Spinal cord (tissue), 10 donors: ENCODE data around the gene PCDHGA5. TPM values are rescaled to one million over a fixed set of nuclear protein-coding genes. Genes with fewer than 3 reads are reported as not detected.
"Not testable (repeated sequence)": the region's sequence is repeated elsewhere in the genome, so short reads cannot be mapped to it uniquely, and the experiment has no call there.

Source experiments
- DNase-seq, 6 donors: peaks; one replicate each; pipeline versions ENCODE4 v3.0.0 to v3.0.0-alpha.2; 2013 to 2015; ENCODE audit warnings: low spot score in 6 of 6, low read depth in 4 of 6
- H3K27ac ChIP-seq: one replicate; pipeline ENCODE4 v1.5.1; 2013; ENCODE audit warnings: low read depth, low read length, control low read depth
- H3K27me3 ChIP-seq: one replicate; pipeline ENCODE4 v1.6.1; 2013; ENCODE audit warnings: low read length; ENCODE audit not compliant: control insufficient read depth, insufficient read depth
- H3K36me3 ChIP-seq: one replicate; pipeline ENCODE4 v1.6.1; 2013; ENCODE audit warnings: low read length; ENCODE audit not compliant: control insufficient read depth, insufficient read depth
- H3K4me1 ChIP-seq: one replicate; pipeline ENCODE4 v1.6.1; 2013; ENCODE audit warnings: low read length; ENCODE audit not compliant: control insufficient read depth, insufficient read depth
- H3K4me3 ChIP-seq: one replicate; pipeline ENCODE4 v1.5.1; 2013; ENCODE audit warnings: low read depth, low read length, control low read depth
- H3K9me3 ChIP-seq: one replicate; pipeline ENCODE4 v1.6.1; 2013; ENCODE audit warnings: low read length; ENCODE audit not compliant: control insufficient read depth, insufficient read depth
- WGBS: methylation state at CpG from one replicate; pipeline ENCODE4 v1.1.5; 2013; ENCODE audit warnings: missing lambda C conversion rate; ENCODE audit not compliant: insufficient coverage; 5-methylcytosine and 5-hydroxymethylcytosine counted together
- polyA plus RNA-seq, 2 donors: library from polyadenylated mRNA; unstranded; fragments of 120-200 nt; gene quantifications; one replicate each; pipeline ENCODE4 v1.2.1, GENCODE V29; 2013; ENCODE audit not compliant: insufficient read length in 2 of 2
- total RNA-seq, 2 donors: library from RNA; depleted of rRNA in 1 of 2; stranded (reverse); fragments of 120-200 nt in 1 of 2; fragments of >200 nt in 1 of 2; gene quantifications; one replicate each; pipeline versions ENCODE4 v1.2.3 to v1.2.4, GENCODE V29; 2013 to 2014
- donor health status: healthy.

The PCDHGA5 gene
- total and polyA plus RNA-seq, 4 donors, result 7.9 to 15.5 (median 11.4) TPM

- Histone ChIP-seq H3K36me3 (no peaks in the 10 kb centered on the region), H3K4me3 (no peak within 1 kb of the TSS), H3K27me3 (no peaks in the 10 kb centered on the region), H3K27ac (no peak within 1 kb of the TSS), H3K9me3 (peaks cover 21% of the 10 kb centered on the region), H3K4me1 (no peaks in the 10 kb centered on the region)
- peak in 1 of 6 donors; percentile 5 for DNase-seq
- WGBS, result 13% methylated on average over 14 of the region's 21 CpGs
Observed at GRCh38 chr5:141330299-141331080, 33.5 kb upstream of the PCDHGA5 start, which contains the start of gene PCDHGA1. PCDHGA1 (plus strand) TSS chr5:141330514.

DNA sequence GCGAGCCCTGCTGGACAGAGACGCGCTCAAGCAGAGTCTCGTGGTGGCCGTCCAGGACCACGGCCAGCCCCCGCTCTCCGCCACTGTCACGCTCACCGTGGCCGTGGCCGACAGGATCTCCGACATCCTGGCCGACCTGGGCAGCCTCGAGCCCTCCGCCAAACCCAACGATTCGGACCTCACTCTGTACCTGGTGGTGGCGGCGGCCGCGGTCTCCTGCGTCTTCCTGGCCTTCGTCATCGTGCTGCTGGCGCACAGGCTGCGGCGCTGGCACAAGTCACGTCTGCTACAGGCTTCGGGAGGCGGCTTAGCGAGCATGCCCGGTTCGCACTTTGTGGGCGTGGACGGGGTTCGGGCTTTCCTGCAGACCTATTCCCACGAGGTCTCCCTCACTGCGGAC lies 31.4 kb upstream of the PCDHGA5 start:
- not testable (repeated sequence) for H3K36me3 ChIP-seq, H3K4me1 ChIP-seq, DNase-seq, H3K27ac ChIP-seq, H3K27me3 ChIP-seq, H3K4me3 ChIP-seq
- 31% methylated on average over 36 of the region's 39 CpGs for WGBS
- peaks cover 17% of the 10 kb centered on the region for H3K9me3 ChIP-seq

DNA sequence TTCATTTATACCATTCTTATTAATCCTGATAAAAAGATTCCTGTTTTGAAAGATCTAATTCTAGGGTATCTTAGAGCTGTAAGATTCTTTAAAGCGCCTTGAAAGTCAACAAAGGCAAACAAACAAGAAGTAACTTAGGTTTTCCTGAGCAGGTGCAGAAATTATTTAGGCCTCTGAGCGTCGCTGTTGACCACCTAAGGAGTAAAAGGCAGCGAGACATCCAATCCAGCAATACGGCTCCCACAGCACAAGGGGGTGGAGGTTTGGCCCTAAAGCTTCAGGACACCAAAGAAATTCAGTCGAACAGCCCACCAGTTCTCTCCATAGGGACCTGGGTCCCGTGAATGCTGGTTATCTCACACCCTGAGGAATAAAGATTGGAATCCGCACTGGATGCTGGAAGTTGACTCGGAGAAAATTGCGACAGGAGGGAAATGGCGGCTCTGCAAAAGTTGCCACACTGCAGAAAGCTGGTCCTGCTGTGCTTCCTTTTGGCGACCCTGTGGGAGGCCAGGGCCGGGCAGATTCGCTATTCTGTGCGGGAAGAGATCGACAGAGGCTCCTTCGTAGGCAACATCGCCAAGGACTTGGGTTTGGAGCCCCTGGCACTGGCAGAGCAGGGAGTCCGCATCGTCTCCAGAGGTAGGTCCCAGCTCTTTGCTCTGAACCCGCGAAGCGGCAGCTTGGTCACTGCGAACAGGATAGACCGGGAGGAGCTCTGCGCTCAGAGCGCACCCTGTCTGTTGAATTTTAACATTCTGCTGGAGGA lies 25.2 kb upstream of the PCDHGA5 start, which contains the start of gene PCDHGA2:
TSS of gene PCDHGA2 (plus strand) at position 223 of the 769 bp plus-strand sequence.
- 8% methylated on average over 27 of the region's 27 CpGs for WGBS
- H3K9me3 ChIP-seq, result peaks cover 23% of the 10 kb centered on the region
- H3K27me3 ChIP-seq, result no peaks in the 10 kb centered on the region
- H3K27ac ChIP-seq, result no peak within 1 kb of the TSS
- peak in 3 of 6 donors; percentile 19 to 74 (median 60) for DNase-seq
- no peaks in the 10 kb centered on the region for H3K36me3 ChIP-seq
- H3K4me1 ChIP-seq, result peaks cover 9% of the 10 kb centered on the region
- peak within 1 kb of the TSS; percentile 14 for H3K4me3 ChIP-seq

DNA sequence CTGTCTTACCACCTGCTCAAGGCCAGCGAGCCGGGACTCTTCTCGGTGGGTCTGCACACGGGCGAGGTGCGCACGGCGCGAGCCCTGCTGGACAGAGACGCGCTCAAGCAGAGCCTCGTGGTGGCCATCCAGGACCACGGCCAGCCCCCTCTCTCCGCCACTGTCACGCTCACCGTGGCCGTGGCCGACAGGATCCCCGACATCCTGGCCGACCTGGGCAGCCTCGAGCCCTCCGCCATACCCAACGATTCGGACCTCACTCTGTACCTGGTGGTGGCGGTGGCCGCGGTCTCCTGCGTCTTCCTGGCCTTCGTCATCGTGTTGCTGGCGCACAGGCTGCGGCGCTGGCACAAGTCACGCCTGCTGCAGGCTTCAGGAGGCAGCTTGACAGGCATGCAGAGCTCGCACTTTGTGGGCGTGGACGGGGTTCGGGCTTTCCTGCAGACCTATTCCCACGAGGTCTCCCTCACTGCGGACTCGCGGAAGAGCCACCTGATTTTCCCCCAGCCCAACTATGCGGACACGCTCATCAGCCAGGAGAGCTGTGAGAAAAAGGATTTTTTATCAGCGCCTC lies 23.1 kb upstream of the PCDHGA5 start:
- WGBS, result 51% methylated on average over 34 of the region's 45 CpGs
- not testable (repeated sequence) for DNase-seq, H3K4me3 ChIP-seq, H3K36me3 ChIP-seq, H3K27me3 ChIP-seq, H3K27ac ChIP-seq
- Histone ChIP-seq H3K4me1 (peaks cover 13% of the 10 kb centered on the region), H3K9me3 (peaks cover 41% of the 10 kb centered on the region)

GRCh38 chr5:141342773-141343172 lies 21.2 kb upstream of the PCDHGA5 start:
- Histone ChIP-seq H3K4me1 (peaks cover 13% of the 10 kb centered on the region), H3K27ac (no peak overlapping the region), H3K9me3 (peaks cover 45% of the 10 kb centered on the region), H3K4me3 (no peak overlapping the region), H3K36me3 (no peaks in the 10 kb centered on the region), H3K27me3 (no peaks in the 10 kb centered on the region)
- no peak for DNase-seq
- 13% methylated on average over 1 of the region's 1 CpG for WGBS

DNA sequence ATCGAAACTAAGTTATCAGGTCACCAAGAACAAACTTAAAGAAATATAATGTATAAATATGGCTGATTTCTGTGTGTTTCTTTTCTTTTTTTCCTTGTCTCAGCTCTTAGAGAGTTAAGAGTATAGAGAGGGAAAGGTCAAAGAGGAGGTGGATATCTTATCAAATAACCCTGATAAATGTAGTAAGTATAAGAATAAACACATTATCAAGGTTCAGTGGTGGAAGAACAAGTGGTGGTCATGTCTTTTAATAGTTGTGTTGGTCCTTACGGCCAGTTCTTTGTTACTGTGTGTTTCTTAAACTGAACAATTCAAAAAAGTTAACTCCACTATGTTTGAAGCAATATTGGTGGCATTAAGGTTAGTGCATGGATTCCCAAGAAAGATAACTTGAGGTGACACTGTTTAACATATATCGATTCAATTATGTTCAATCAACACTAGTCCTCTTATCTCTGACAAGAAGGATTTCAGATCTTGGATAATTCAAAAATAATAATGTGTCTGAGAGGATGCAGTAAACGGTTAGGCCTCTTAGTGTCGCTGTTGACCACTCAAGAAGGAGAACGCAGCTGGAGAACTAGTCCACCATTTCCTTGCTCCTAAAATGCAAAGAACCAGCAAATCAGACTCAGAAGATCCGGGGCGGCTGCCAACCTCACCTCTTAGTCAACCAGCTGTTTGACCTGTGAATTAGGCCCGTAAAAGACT lies 20.6 kb upstream of the PCDHGA5 start, which contains the start of gene PCDHGA3:
TSS of gene PCDHGA3 (plus strand) at position 588 of the 711 bp plus-strand sequence. CDS start 205 bp downstream, outside the sequence.
- no peaks in the 10 kb centered on the region for H3K27me3 ChIP-seq
- H3K27ac ChIP-seq, result no peak within 1 kb of the TSS
- peaks cover 45% of the 10 kb centered on the region for H3K9me3 ChIP-seq
- no peak within 1 kb of the TSS for H3K4me3 ChIP-seq
- H3K36me3 ChIP-seq, result no peaks in the 10 kb centered on the region
- peaks cover 13% of the 10 kb centered on the region for H3K4me1 ChIP-seq
- WGBS, result 0% methylated on average over 4 of the region's 9 CpGs
- DNase-seq, result peak in 2 of 6 donors; percentile 42 to 51

- peaks cover 45% of the 10 kb centered on the region for H3K9me3 ChIP-seq
- H3K4me1 ChIP-seq, result peaks cover 10% of the 10 kb centered on the region
- no peaks in the 10 kb centered on the region for H3K27me3 ChIP-seq
- H3K27ac ChIP-seq, result no peak overlapping the region
- no peak overlapping the region for H3K4me3 ChIP-seq
- H3K36me3 ChIP-seq, result no peaks in the 10 kb centered on the region
- no peak for DNase-seq
- 16% methylated on average over 31 of the region's 31 CpGs for WGBS
Observed at GRCh38 chr5:141343953-141344463, 20.0 kb upstream of the PCDHGA5 start.

- DNase-seq, result no peak
- Histone ChIP-seq H3K36me3 (peaks cover 2% of the 10 kb centered on the region), H3K4me3 (no peak overlapping the region), H3K9me3 (peaks cover 39% of the 10 kb centered on the region), H3K4me1 (peaks cover 4% of the 10 kb centered on the region), H3K27ac (no peak overlapping the region), H3K27me3 (no peaks in the 10 kb centered on the region)
- WGBS, result 16% methylated on average over 17 of the region's 20 CpGs
Observed at GRCh38 chr5:141345327-141345726, 18.6 kb upstream of the PCDHGA5 start.

- 31% methylated on average over 16 of the region's 35 CpGs for WGBS
- H3K27me3 ChIP-seq, H3K27ac ChIP-seq, H3K4me1 ChIP-seq, DNase-seq, H3K4me3 ChIP-seq, H3K36me3 ChIP-seq: not testable (repeated sequence)
- H3K9me3 ChIP-seq, result peaks cover 44% of the 10 kb centered on the region
Observed at GRCh38 chr5:141346017-141346416, 17.9 kb upstream of the PCDHGA5 start.
